Measurements from ENCODE around the gene KCNV2.

GRCh38 chr9:2742214-2742613 lies 24.9 kb downstream of the KCNV2 start:
- TF ChIP-seq EZH2 (IDR thresholded peaks at IDR 0.05; ENCODE audit: borderline replicate concordance, insufficient read depth, low read depth, low read length, poor library complexity, severe bottlenecking): no peak
- TF ChIP-seq CTCF (IDR thresholded peaks at IDR 0.05): no peak

Measured in B cell (primary cell).